ENCODE measurements around the gene EPS8L3.
"Not testable (repeated sequence)": the region's sequence is repeated elsewhere in the genome, so short reads cannot be mapped to it uniquely, and the experiment has no call there.

- not testable (repeated sequence) for TF ChIP-seq CTCF, POLR2A, EP300 (IDR thresholded peaks at IDR 0.05)
Observed at GRCh38 chr1:109766991-109767636, 3.4 kb upstream of the EPS8L3 start.

Measured in suprapubic skin (tissue), 3 donors.